B cell (primary cell): ENCODE results near the gene GPR15. TPM values are rescaled to one million over a fixed set of nuclear protein-coding genes. Genes with fewer than 3 reads are reported as not detected.

Experiments used
- ATAC-seq: fragments of 200-7000 bp; cut with Tn5 transposase; one replicate; pipeline ENCODE4 v1.10.0; 2021; ENCODE audit warnings: low read depth, mild to moderate bottlenecking, moderate number of reproducible peaks, moderate library complexity
- CTCF ChIA-PET: fragments of 350-600 bp; sonication (Branson Sonifier 250); formaldehyde crosslinking; loops from one replicate; lab custom pipeline; 2021; ENCODE audit warnings: antibody characterized with exemption, inconsistent platforms; lab: Charles Lee
- POLR2A ChIA-PET: fragments of 350-600 bp; sonication (Branson Sonifier 250); formaldehyde crosslinking; loops from one replicate; lab custom pipeline; 2021; ENCODE audit warnings: antibody characterized with exemption; lab: Charles Lee
- DNase-seq: peaks from one replicate; pipeline ENCODE4 v3.0.0; 2013
- H2AFZ ChIP-seq: 2 replicates; pipeline ENCODE4 v1.6.1; 2012; ENCODE audit warnings: mild to moderate bottlenecking, low read depth, low read length; ENCODE audit not compliant: insufficient read depth, poor library complexity, severe bottlenecking
- H3K27ac ChIP-seq, 2 donors: 1 replicate in 1 of 2; 2 replicates in 1 of 2; pipeline ENCODE4 v1.5.1; 2012 to 2013; ENCODE audit warnings: low read length in 2 of 2, mild to moderate bottlenecking in 2 of 2, moderate library complexity in 1 of 2
- H3K27me3 ChIP-seq, 4 experiments: fragments of 200-600 bp in 1 of 4; sonication (generic) in 1 of 4; replicated peaks in 1 of 4; 1 replicate in 2 of 4; 2 replicates in 2 of 4; pipeline versions ENCODE4 v1.6.1 to v1.7.0; 2013 to 2016; ENCODE audit warnings: low read length in 3 of 4, mild to moderate bottlenecking in 2 of 4, mixed read lengths in 1 of 4, moderate library complexity in 1 of 4; ENCODE audit not compliant: insufficient read depth in 4 of 4, control insufficient read depth in 3 of 4; ENCODE audit errors: control extremely low read depth in 1 of 4
- H3K36me3 ChIP-seq, 2 experiments: replicated peaks in 1 of 2; 1 replicate in 1 of 2; 2 replicates in 1 of 2; pipeline versions ENCODE4 v1.6.1 to v1.7.1; 2013; ENCODE audit warnings: low read length in 1 of 2; ENCODE audit not compliant: insufficient read depth in 2 of 2, control insufficient read depth in 1 of 2; ENCODE audit errors: control extremely low read depth in 1 of 2, extremely low read depth in 1 of 2
- H3K4me1 ChIP-seq, 2 donors: fragments of 200-600 bp in 1 of 2; sonication (generic) in 1 of 2; 1 replicate in 1 of 2; 2 replicates in 1 of 2; pipeline versions ENCODE4 v1.5.1 to v1.6.1; 2013 to 2017; ENCODE audit warnings: low read length in 2 of 2; ENCODE audit not compliant: control insufficient read depth in 2 of 2, insufficient read depth in 2 of 2
- H3K4me2 ChIP-seq: replicated peaks from 2 replicates; pipeline ENCODE3; 2012; ENCODE audit warnings: mild to moderate bottlenecking, low read depth, low read length; ENCODE audit not compliant: poor library complexity, severe bottlenecking
- H3K4me3 ChIP-seq, 5 experiments: fragments of 200-600 bp in 1 of 5; sonication (generic) in 1 of 5; 1 replicate in 3 of 5; 2 replicates in 2 of 5; pipeline versions ENCODE4 v1.5.1 to v1.7.0; 2011 to 2016; ENCODE audit warnings: low read length in 4 of 5, mild to moderate bottlenecking in 4 of 5, low read depth in 2 of 5, control low read depth in 1 of 5, moderate library complexity in 1 of 5; ENCODE audit not compliant: insufficient read depth in 1 of 5; ENCODE audit errors: control extremely low read depth in 1 of 5, extremely low read depth in 1 of 5
- H3K79me2 ChIP-seq: fragments of 200-600 bp; sonication (generic); one replicate; pipeline ENCODE4 v1.6.0; 2016; ENCODE audit warnings: low read length; ENCODE audit not compliant: control insufficient read depth, insufficient read depth
- H3K9ac ChIP-seq: fragments of 200-600 bp; sonication (generic); 2 replicates; pipeline ENCODE4 v1.6.1; 2017; ENCODE audit warnings: mild to moderate bottlenecking, low read length, moderate library complexity
- H3K9me3 ChIP-seq, 3 donors: one replicate each; pipeline versions ENCODE4 v1.6.1 to v1.7.1; 2013; ENCODE audit warnings: low read length in 2 of 3; ENCODE audit not compliant: control insufficient read depth in 2 of 3, insufficient read depth in 1 of 3; ENCODE audit errors: control extremely low read depth in 1 of 3
- H4K20me1 ChIP-seq: 2 replicates; pipeline ENCODE4 v1.6.0; 2012; ENCODE audit warnings: mild to moderate bottlenecking, low read length; ENCODE audit not compliant: insufficient read depth, control insufficient read depth, poor library complexity, severe bottlenecking
- H3K27ac Mint-ChIP-seq: one replicate; pipeline ENCODE4 v1.8.0; 2021; ENCODE audit warnings: mixed read lengths
- H3K27me3 Mint-ChIP-seq: one replicate; pipeline ENCODE4 v1.8.0; 2021; ENCODE audit warnings: mixed read lengths
- H3K4me1 Mint-ChIP-seq: one replicate; pipeline ENCODE4 v1.8.0; 2021; ENCODE audit warnings: mixed read lengths
- H3K4me3 Mint-ChIP-seq: one replicate; pipeline ENCODE4 v1.8.0; 2021; ENCODE audit warnings: mixed read lengths
- H3K9me3 Mint-ChIP-seq: one replicate; pipeline ENCODE4 v1.8.0; 2022; ENCODE audit warnings: mixed read lengths; ENCODE audit not compliant: insufficient read depth
- CTCF ChIP-seq: fragments of 200-600 bp; IDR thresholded peaks from one replicate; pipeline ENCODE4 v1.8.0; 2022; ENCODE audit warnings: antibody characterized with exemption, mild to moderate bottlenecking
- EZH2 ChIP-seq: IDR thresholded peaks from 2 replicates; pipeline ENCODE4 v1.6.1; 2012; ENCODE audit warnings: borderline replicate concordance, low read depth, mild to moderate bottlenecking, moderate library complexity, low read length; ENCODE audit not compliant: insufficient read depth, poor library complexity, severe bottlenecking
- WGBS: methylation state at CpG from one replicate; pipeline ENCODE4 v1.1.5; 2013; ENCODE audit warnings: missing lambda C conversion rate; ENCODE audit not compliant: insufficient coverage; 5-methylcytosine and 5-hydroxymethylcytosine counted together
- intact Hi-C: fragments of 100-400 bp; cut with micrococcal nuclease; formaldehyde crosslinking; loops from one replicate; pipeline ENCODE4 v1.10.0; 2022
- polyA plus RNA-seq: library from polyadenylated mRNA; depleted of rRNA; stranded (reverse); fragments of >200 nt; gene quantifications from 2 replicates; pipeline ENCODE4 v1.2.3, GENCODE V29; 2012
- total RNA-seq, 2 donors: library from RNA; stranded (reverse); fragments of 120-200 nt in 1 of 2; gene quantifications; 1 replicate in 1 of 2; 2 replicates in 1 of 2; pipeline versions ENCODE4 v1.2.3 to v1.2.4, GENCODE V29; 2013 to 2022

GPR15 gene
- total and polyA plus RNA-seq, 2 donors (not counting 1 experiment from before 2014, with no cell fraction given): 6.4 to 6.5 TPM

- H3K27ac ChIP-seq: no peak overlapping the region
- no peaks in the 10 kb centered on the region for H3K27me3 Mint-ChIP-seq
Observed at GRCh38 chr3:98508582-98508981, 23.2 kb upstream of the GPR15 start.

GRCh38 chr3:98512576-98512975 lies 19.2 kb upstream of the GPR15 start:
- no peaks in the 10 kb centered on the region for H3K27me3 Mint-ChIP-seq
- no CpG with 5 or more reads among the region's 4 CpGs for WGBS
- H3K27ac ChIP-seq: no peak overlapping the region
- H3K4me3 ChIP-seq: no peak overlapping the region
- H3K4me1 ChIP-seq: no peaks in the 10 kb centered on the region
- TF ChIP-seq CTCF (no peak), EZH2 (no peak)
- H3K4me1 Mint-ChIP-seq: peaks cover 3% of the 10 kb centered on the region
- no peak overlapping the region for H3K27ac Mint-ChIP-seq
- ATAC-seq (no peak), DNase-seq (no peak)
- no peak overlapping the region for H3K9ac ChIP-seq
- intact Hi-C loops: no loop called here
- no peaks in the 10 kb centered on the region for H3K27me3 ChIP-seq
- H2AFZ ChIP-seq: no peak overlapping the region
- no peak overlapping the region for H3K4me3 Mint-ChIP-seq
- ChIA-PET CTCF (no interaction called here), POLR2A (no interaction called here)
- no peaks in the 10 kb centered on the region for H3K79me2 ChIP-seq
- no peaks in the 10 kb centered on the region for H3K9me3 ChIP-seq
- H4K20me1 ChIP-seq: no peaks in the 10 kb centered on the region
- H3K36me3 ChIP-seq: peaks cover 8 to 28% of the 10 kb centered on the region in 2 experiments
- H3K9me3 Mint-ChIP-seq: no peaks in the 10 kb centered on the region
- no peak overlapping the region for H3K4me2 ChIP-seq

More at GRCh38 chr3:98508582-98508981, 23.2 kb upstream of the GPR15 start:
- Histone ChIP-seq H3K36me3 (peaks cover 5 to 13% of the 10 kb centered on the region in 2 experiments), H2AFZ (no peak overlapping the region), H3K4me3 (no peak overlapping the region), H3K9me3 (no peaks in the 10 kb centered on the region), H3K4me1 (no peaks in the 10 kb centered on the region), H3K4me2 (no peak overlapping the region), H3K9ac (no peak overlapping the region), H3K27me3 (no peaks in the 10 kb centered on the region), H3K79me2 (no peaks in the 10 kb centered on the region), H4K20me1 (no peaks in the 10 kb centered on the region)
- intact Hi-C loops: no loop called here
- ATAC-seq: no peak
- ChIA-PET CTCF (interaction anchor here (1.2 kb wide), 1 partner anchor 57 kb away, joined by 3 read pairs; no protein-coding TSS in a partner anchor), POLR2A (no interaction called here)
- Mint-ChIP-seq H3K4me3 (no peak overlapping the region), H3K27ac (no peak overlapping the region), H3K9me3 (no peaks in the 10 kb centered on the region), H3K4me1 (peaks cover 3% of the 10 kb centered on the region)
- WGBS: 91% methylated on average over 1 of the region's 2 CpGs
- no peak for DNase-seq
- TF ChIP-seq EZH2 (no peak), CTCF (no peak)
